MM.1S (cell line): ENCODE measurements around the gene APBA1.

Experiments
- CTCF ChIP-seq: fragments of 300-600 bp; sonication (generic); IDR thresholded peaks from 2 replicates; pipeline ENCODE4 v1.5.1; 2016; ENCODE audit warnings: antibody characterized with exemption, low read length, mixed read lengths
- EZH2 ChIP-seq: fragments of 300-600 bp; sonication (generic); optimal IDR thresholded peaks from 2 replicates; pipeline ENCODE3; 2017; ENCODE audit warnings: low read depth, mild to moderate bottlenecking, antibody characterized with exemption, low read length, mixed read lengths
- EZH2phosphoT487 ChIP-seq: fragments of 300-600 bp; sonication (generic); IDR thresholded peaks from 2 replicates; pipeline ENCODE4 v1.6.1; 2018; ENCODE audit warnings: antibody characterized with exemption, low read length

- TF ChIP-seq CTCF: no peak
- TF ChIP-seq EZH2phosphoT487: no peak
- TF ChIP-seq EZH2: no peak
Measured at GRCh38 chr9:69476797-69477196, 195.4 kb downstream of the APBA1 start.
